IMR-90 (cell line): ENCODE measurements around the gene RNF38. TPM values are rescaled to one million over a fixed set of nuclear protein-coding genes. Genes with fewer than 3 reads are reported as not detected.
"Not testable (repeated sequence)": the region's sequence is repeated elsewhere in the genome, so short reads cannot be mapped to it uniquely, and the experiment has no call there.

Source experiments
- ATAC-seq: fragments of 200-7000 bp; cut with Tn5 transposase; 2 replicates; pipeline ENCODE4 v1.9.1; 2020; ENCODE audit warnings: low read depth, mild to moderate bottlenecking, moderate library complexity
- BruUV-seq: library from RNA; stranded (reverse); fragments of 400-500 nt; replicated peaks from 2 replicates; lab custom pipeline; 2021; lab: Mats Ljungman, UMichigan
- CTCF ChIA-PET: fragments of 300-600 bp; formaldehyde crosslinking; extraction: SDS; loops from one replicate; lab custom pipeline; 2021; ENCODE audit warnings: antibody characterized with exemption; lab: Yijun Ruan, JAX
- POLR2A ChIA-PET: fragments of 300-600 bp; sonication (Branson Sonifier 250); formaldehyde crosslinking; loops from one replicate; lab custom pipeline; 2022; ENCODE audit warnings: antibody characterized with exemption; ENCODE audit not compliant: unreplicated experiment; lab: Charles Lee
- DNase-seq: peaks from one replicate; pipeline ENCODE4 v3.0.0; 2013
- H2AFZ ChIP-seq: replicated peaks from 2 replicates; pipeline ENCODE3; 2013; ENCODE audit warnings: low read length, mild to moderate bottlenecking; ENCODE audit not compliant: poor library complexity
- H2AK5ac ChIP-seq: 2 replicates; pipeline ENCODE4 v1.6.1; 2013; ENCODE audit warnings: low read depth, low read length, inconsistent platforms
- H2AK9ac ChIP-seq: replicated peaks from 2 replicates; pipeline ENCODE3; 2013; ENCODE audit warnings: mild to moderate bottlenecking, low read depth, low read length, moderate library complexity; ENCODE audit not compliant: poor library complexity
- H2BK120ac ChIP-seq: 2 replicates; pipeline ENCODE4 v1.6.1; 2013; ENCODE audit warnings: low read depth, low read length, inconsistent platforms
- H2BK15ac ChIP-seq: 3 replicates; pipeline ENCODE4 v1.6.1; 2013; ENCODE audit warnings: low read depth, low read length, inconsistent platforms
- H2BK20ac ChIP-seq: 2 replicates; pipeline ENCODE4 v1.6.1; 2013; ENCODE audit warnings: low read depth, mild to moderate bottlenecking, inconsistent platforms, low read length, moderate library complexity
- H2BK5ac ChIP-seq: 2 replicates; pipeline ENCODE4 v1.6.1; 2013; ENCODE audit warnings: mild to moderate bottlenecking, low read depth, low read length, inconsistent platforms; ENCODE audit not compliant: poor library complexity, severe bottlenecking
- H3K14ac ChIP-seq: replicated peaks from 2 replicates; pipeline ENCODE4 v1.6.1; 2013; ENCODE audit warnings: low read depth, low read length, inconsistent platforms
- H3K18ac ChIP-seq: 2 replicates; pipeline ENCODE4 v1.6.1; 2013; ENCODE audit warnings: low read depth, low read length, control low read depth
- H3K23ac ChIP-seq: 2 replicates; pipeline ENCODE4 v1.6.1; 2013; ENCODE audit warnings: low read depth, low read length, inconsistent platforms
- H3K27ac ChIP-seq: 2 replicates; pipeline ENCODE4 v1.5.1; 2013; ENCODE audit warnings: mild to moderate bottlenecking, control low read depth, low read length; ENCODE audit not compliant: insufficient read depth
- H3K27me3 ChIP-seq: 2 replicates; pipeline ENCODE4 v1.6.1; 2013; ENCODE audit warnings: low read length; ENCODE audit not compliant: control insufficient read depth, insufficient read depth
- H3K36me3 ChIP-seq: 2 replicates; pipeline ENCODE4 v1.6.1; 2013; ENCODE audit warnings: low read length, mixed read lengths; ENCODE audit not compliant: control insufficient read depth, insufficient read depth
- H3K4ac ChIP-seq: 2 replicates; pipeline ENCODE4 v1.6.1; 2013; ENCODE audit warnings: low read depth, low read length, inconsistent platforms
- H3K4me1 ChIP-seq: 2 replicates; pipeline ENCODE4 v1.6.1; 2013; ENCODE audit warnings: low read length, mixed read lengths; ENCODE audit not compliant: control insufficient read depth, insufficient read depth
- H3K4me2 ChIP-seq: 2 replicates; pipeline ENCODE4 v1.6.1; 2013; ENCODE audit warnings: low read depth, mild to moderate bottlenecking, control low read depth, low read length, moderate library complexity
- H3K4me3 ChIP-seq: 2 replicates; pipeline ENCODE4 v1.5.1; 2013; ENCODE audit warnings: low read depth, mild to moderate bottlenecking, control low read depth, low read length, moderate library complexity; ENCODE audit not compliant: insufficient read depth
- H3K56ac ChIP-seq: 2 replicates; pipeline ENCODE4 v1.6.1; 2013; ENCODE audit warnings: low read length, inconsistent platforms; ENCODE audit not compliant: insufficient read depth; ENCODE audit errors: extremely low read depth
- H3K79me1 ChIP-seq, 2 experiments: 2 replicates each; pipeline ENCODE4 v1.6.1; 2013; ENCODE audit warnings: low read length in 2 of 2, inconsistent platforms in 1 of 2, low read depth in 1 of 2
- H3K9ac ChIP-seq: 2 replicates; pipeline ENCODE4 v1.6.1; 2013; ENCODE audit warnings: low read depth, low read length, control low read depth
- H3K9me1 ChIP-seq: 2 replicates; pipeline ENCODE4 v1.6.1; 2013; ENCODE audit warnings: low read length, inconsistent platforms; ENCODE audit not compliant: insufficient read depth
- H3K9me3 ChIP-seq: 2 replicates; pipeline ENCODE4 v1.6.1; 2013; ENCODE audit warnings: low read length; ENCODE audit not compliant: control insufficient read depth, insufficient read depth
- H4K20me1 ChIP-seq: 2 replicates; pipeline ENCODE4 v1.6.1; 2013; ENCODE audit warnings: low read length, inconsistent platforms; ENCODE audit not compliant: insufficient read depth
- H4K5ac ChIP-seq: 2 replicates; pipeline ENCODE4 v1.6.1; 2013; ENCODE audit warnings: mild to moderate bottlenecking, low read depth, low read length, control low read depth
- H4K8ac ChIP-seq, 2 experiments: 2 replicates each; pipeline ENCODE4 v1.6.1; 2013; ENCODE audit warnings: low read depth in 2 of 2, low read length in 2 of 2, control low read depth in 1 of 2, inconsistent platforms in 1 of 2
- H4K91ac ChIP-seq: 2 replicates; pipeline ENCODE4 v1.6.1; 2013; ENCODE audit warnings: low read depth, low read length, inconsistent platforms; ENCODE audit not compliant: insufficient read depth
- CHD1 ChIP-seq: IDR thresholded peaks from 2 replicates; pipeline ENCODE4 v1.6.1; 2012; ENCODE audit warnings: low read depth, low read length, improper control_type of control experiment
- CTCF ChIP-seq: conservative IDR thresholded peaks from 2 replicates; pipeline ENCODE4 v1.5.1; 2012; ENCODE audit warnings: mild to moderate bottlenecking, low read depth, low read length, improper control_type of control experiment
- MAFK ChIP-seq: IDR thresholded peaks from 2 replicates; pipeline ENCODE4 v1.6.1; 2012; ENCODE audit warnings: low read depth, low read length, improper control_type of control experiment
- NFE2L2 ChIP-seq: fragments of 150-350 bp; IDR thresholded peaks from 2 replicates; pipeline ENCODE4 v1.6.1; 2016; ENCODE audit warnings: low read depth, mild to moderate bottlenecking, low read length
- RAD21 ChIP-seq: IDR thresholded peaks from 2 replicates; pipeline ENCODE4 v1.6.1; 2012; ENCODE audit warnings: low read length, improper control_type of control experiment
- RCOR1 ChIP-seq: IDR thresholded peaks from 2 replicates; pipeline ENCODE4 v1.6.1; 2012; ENCODE audit warnings: mild to moderate bottlenecking, low read length, improper control_type of control experiment; ENCODE audit not compliant: insufficient replicate concordance
- RFX5 ChIP-seq: IDR thresholded peaks from 2 replicates; pipeline ENCODE4 v1.8.0; 2012; ENCODE audit warnings: low read depth, mild to moderate bottlenecking, low read length, moderate library complexity
- WGBS, 2 experiments: methylation state at CpG; one replicate each; pipeline versions ENCODE4 v1.1.5 to v1.1.7; 2013; ENCODE audit warnings: missing lambda C conversion rate in 2 of 2; ENCODE audit not compliant: insufficient read length in 1 of 2; ENCODE audit errors: extremely low coverage in 2 of 2; 5-methylcytosine and 5-hydroxymethylcytosine counted together
- dilution Hi-C: fragments of 300-500 bp; cut with HindIII; formaldehyde crosslinking; loops from one replicate; pipeline ENCODE4 v1.14.3; 2018; ENCODE audit warnings: low sequenced_read_pairs; ENCODE audit not compliant: unreplicated experiment
- in situ Hi-C: fragments of 300-500 bp; cut with MboI; formaldehyde crosslinking; loops from 3 replicates; pipeline ENCODE4 v1.14.3; 2019; ENCODE audit warnings: low sequenced_read_pairs, inconsistent platforms, mixed read lengths
- intact Hi-C: fragments of 100-400 bp; cut with micrococcal nuclease; formaldehyde crosslinking; loops from 2 replicates; pipeline ENCODE4 v1.10.0; 2022
- polyA plus RNA-seq, 3 experiments: library from polyadenylated mRNA; depleted of rRNA; stranded (reverse); fragments of >200 nt; gene quantifications; 2 replicates each; pipeline ENCODE4 v1.2.3, GENCODE V29; 2012; ENCODE audit warnings: low replicate concordance in 1 of 3
- total RNA-seq: library from RNA; depleted of rRNA; stranded (reverse); fragments of >200 nt; gene quantifications from 2 replicates; pipeline ENCODE4 v1.2.3, GENCODE V29; 2012

RNF38 gene
- total and polyA plus RNA-seq, 2 of the 4 experiments (the other 2 are of a cell fraction): 8.8 to 11.2 TPM

GRCh38 chr9:36306471-36307306 lies 93.4 kb downstream of the RNF38 start:
- Histone ChIP-seq H2BK120ac (no peak overlapping the region), H3K9ac (no peak overlapping the region), H3K36me3 (no peaks in the 10 kb centered on the region), H3K4ac (no peak overlapping the region), H3K9me1 (0 out of 2 replicates have a peak, but pooled peaks cover 4% of the 10 kb centered on the region), H2BK5ac (no peak overlapping the region), H2BK20ac (no peak overlapping the region), H3K14ac (no peak overlapping the region), H2AFZ (peak overlapping the region; percentile 28), H3K23ac (no peak overlapping the region), H4K91ac (no peak overlapping the region), H2BK15ac (no peak overlapping the region), H4K8ac (no peak overlapping the region), H3K4me2 (no peak overlapping the region), H4K5ac (no peak overlapping the region), H3K4me3 (no peak overlapping the region), H2AK9ac (no peak overlapping the region), H3K27ac (no peak overlapping the region), H3K4me1 (no peaks in the 10 kb centered on the region; the same call in 1 of the 2 replicates), H3K27me3 (no peaks in the 10 kb centered on the region), H3K18ac (no peak overlapping the region), H3K79me1 (no peaks in the 10 kb centered on the region), H4K20me1 (no peaks in the 10 kb centered on the region), H3K56ac (no peak overlapping the region), H3K9me3 (no peaks in the 10 kb centered on the region), H2AK5ac (no peak overlapping the region)
- no peak; the same call in 1 of the 2 replicates for ATAC-seq
- 90% methylated on average over 4 of the region's 8 CpGs; no CpG with 5 or more reads in 1 of the 2 experiments for WGBS, 2 experiments
- in situ Hi-C loops (no loop called here), intact Hi-C loops (no loop called here), dilution Hi-C loops (no loop called here)
- POLR2A ChIA-PET: no interaction called here
- CTCF ChIA-PET: no interaction called here
- peak; percentile 23 for DNase-seq
- TF ChIP-seq NFE2L2: no peak
- TF ChIP-seq MAFK: no peak
- no peak for TF ChIP-seq RFX5
- TF ChIP-seq CTCF: no peak
- no peak for TF ChIP-seq CHD1
- no peak for TF ChIP-seq RCOR1
- TF ChIP-seq RAD21: no peak
- no TSS peak for BruUV-seq

- H3K9me3 ChIP-seq, H4K8ac ChIP-seq, H2BK120ac ChIP-seq, H3K36me3 ChIP-seq, dilution Hi-C loops, H2AK9ac ChIP-seq, ATAC-seq, in situ Hi-C loops, BruUV-seq, H3K9ac ChIP-seq, H3K23ac ChIP-seq, H4K5ac ChIP-seq, H2BK5ac ChIP-seq, CTCF ChIA-PET, H4K20me1 ChIP-seq, H3K14ac ChIP-seq, H3K4ac ChIP-seq, H3K4me1 ChIP-seq, H3K27me3 ChIP-seq, intact Hi-C loops, H2BK15ac ChIP-seq, H3K27ac ChIP-seq, H3K4me2 ChIP-seq, H3K9me1 ChIP-seq, H3K18ac ChIP-seq, POLR2A ChIA-PET, H2AK5ac ChIP-seq, H2AFZ ChIP-seq, H3K56ac ChIP-seq, DNase-seq, H3K79me1 ChIP-seq, H3K4me3 ChIP-seq, H4K91ac ChIP-seq, H2BK20ac ChIP-seq: not testable (repeated sequence)
- no CpG with 5 or more reads among the region's 2 CpGs for WGBS, 2 experiments
Observed at GRCh38 chr9:36304366-36304765, 95.7 kb downstream of the RNF38 start.
